GM11168 (cell line): Measurements from ENCODE around the gene PCDH15.

Source experiments
- in situ Hi-C: fragments of 300-500 bp; cut with MboI; formaldehyde crosslinking; loops from one replicate; pipeline ENCODE4 v1.12.0; 2022; ENCODE audit warnings: low sequenced_read_pairs; ENCODE audit not compliant: unreplicated experiment

Gene PCDH15

GRCh38 chr10:54800741-54801421 is at the start of gene PCDH15:
TSS of gene PCDH15 (minus strand) at chr10:54801231. CDS start at chr10:54664262, 136,969 bp downstream.
- in situ Hi-C loops = no loop called here

DNA sequence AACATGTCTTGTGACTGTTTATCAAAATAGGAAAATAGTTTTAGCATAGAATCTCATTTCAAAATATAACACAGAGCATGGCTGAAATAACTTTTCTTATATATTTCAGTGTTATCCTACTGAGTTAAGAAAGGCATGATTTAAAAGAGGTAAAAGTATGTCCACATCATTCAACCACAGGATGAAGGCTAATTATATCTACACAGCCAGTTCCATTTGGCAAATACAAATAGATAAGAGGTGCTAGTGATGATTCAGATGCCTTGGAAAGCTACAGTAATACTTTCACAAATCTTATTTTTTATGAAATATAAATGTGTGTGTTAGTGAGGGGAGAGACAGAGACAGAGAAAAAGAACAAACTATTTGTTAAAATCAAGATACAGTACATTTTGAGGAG is 42.9 kb upstream of the PCDH15 start:
- in situ Hi-C loops = no loop called here

- in situ Hi-C loops = no loop called here
These were observed 42.1 kb upstream of the PCDH15 start for GRCh38 chr10:54843085-54843646.

- in situ Hi-C loops = no loop called here
These were observed 36.4 kb upstream of the PCDH15 start for GRCh38 chr10:54837479-54837878.

- in situ Hi-C loops = no loop called here
These were observed 32.0 kb upstream of the PCDH15 start for GRCh38 chr10:54833029-54833428.

DNA sequence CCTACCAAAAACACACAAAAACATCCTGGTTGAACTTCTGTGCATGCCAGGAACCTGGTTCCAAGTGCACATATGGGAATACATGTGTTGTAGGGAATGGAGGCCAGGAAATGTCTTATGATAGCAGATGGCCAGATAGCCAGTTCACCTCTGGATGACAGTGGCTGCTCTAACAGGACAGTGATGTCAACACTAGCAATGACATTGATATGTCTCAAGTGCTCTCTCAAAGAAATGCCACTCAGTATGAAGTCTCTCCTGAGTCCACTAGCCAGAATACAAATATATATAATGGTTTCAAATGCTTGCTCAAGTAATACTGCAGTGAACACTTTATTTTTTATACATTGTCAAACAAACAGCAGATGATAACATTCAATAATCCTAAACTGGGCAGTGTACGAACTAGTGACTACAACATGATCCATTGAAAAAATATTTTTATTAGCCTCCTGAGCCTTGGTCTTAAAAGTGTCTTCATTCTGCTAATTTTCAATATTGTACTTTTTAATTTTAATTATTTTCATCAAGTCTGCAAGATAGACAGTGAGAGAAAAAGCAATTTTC is 26.0 kb upstream of the PCDH15 start:
- in situ Hi-C loops = no loop called here

DNA sequence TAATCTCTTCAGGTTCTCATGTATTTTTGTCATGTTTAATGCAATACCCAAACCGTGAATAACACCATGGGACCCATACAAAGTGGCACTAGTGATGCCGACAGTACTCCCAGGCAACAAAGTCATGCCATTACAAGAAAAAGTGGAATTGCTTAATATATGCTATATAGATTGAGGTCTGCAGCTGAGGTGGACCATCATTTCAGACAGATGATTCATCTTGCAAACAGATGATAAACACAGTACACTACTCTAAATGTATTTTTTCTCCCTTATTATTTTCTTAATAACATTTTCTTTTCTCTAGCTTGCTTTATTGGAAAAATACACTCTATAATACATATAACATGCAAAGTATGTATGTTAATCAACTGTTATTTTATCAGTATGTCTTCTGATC is 14.6 kb upstream of the PCDH15 start:
- in situ Hi-C loops = no loop called here

GRCh38 chr10:54808186-54808935 is 7.3 kb upstream of the PCDH15 start:
- in situ Hi-C loops = no loop called here

DNA sequence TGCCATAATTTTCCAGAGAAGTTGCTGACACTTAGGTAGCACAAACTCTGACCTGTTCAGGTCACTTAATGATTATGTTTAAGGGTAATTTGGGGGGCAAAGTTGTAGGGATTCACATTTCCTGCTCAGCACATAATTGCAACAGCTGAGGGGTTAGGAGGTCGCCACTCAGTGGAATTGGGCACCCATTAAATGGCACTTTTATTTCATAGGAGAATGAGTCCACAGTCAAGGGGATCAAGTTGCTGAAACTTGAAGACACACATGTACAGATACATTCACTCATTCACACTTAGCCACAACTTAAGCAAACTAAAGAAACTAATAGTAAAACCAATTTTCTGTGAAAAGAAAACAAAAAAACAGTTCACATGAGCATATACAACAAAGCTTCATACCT is 1.5 kb downstream of the PCDH15 start:
- in situ Hi-C loops = no loop called here

GRCh38 chr10:54797636-54798321 is 3.3 kb downstream of the PCDH15 start:
- in situ Hi-C loops = no loop called here

GRCh38 chr10:54796881-54797280 is 4.2 kb downstream of the PCDH15 start:
- in situ Hi-C loops = no loop called here

DNA sequence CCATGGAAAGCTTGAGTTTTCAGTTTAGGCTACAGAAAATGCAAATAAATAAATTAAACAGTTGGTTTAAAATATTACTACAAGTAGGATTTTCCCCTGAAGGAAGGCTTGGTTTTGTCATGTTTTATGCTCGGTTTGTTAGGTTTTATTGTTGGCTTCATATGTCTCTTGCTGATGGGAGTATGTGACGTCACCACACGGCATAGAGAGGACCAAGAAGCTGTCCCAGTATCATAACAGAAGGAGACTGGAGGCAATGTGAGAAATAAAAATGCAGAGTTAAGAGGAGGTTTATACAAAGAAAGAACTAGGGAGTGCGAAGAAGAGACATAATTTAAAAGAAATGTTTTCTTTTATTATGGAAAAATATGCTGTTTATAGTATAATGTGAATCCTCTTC is 24.4 kb downstream of the PCDH15 start:
- in situ Hi-C loops = no loop called here

DNA sequence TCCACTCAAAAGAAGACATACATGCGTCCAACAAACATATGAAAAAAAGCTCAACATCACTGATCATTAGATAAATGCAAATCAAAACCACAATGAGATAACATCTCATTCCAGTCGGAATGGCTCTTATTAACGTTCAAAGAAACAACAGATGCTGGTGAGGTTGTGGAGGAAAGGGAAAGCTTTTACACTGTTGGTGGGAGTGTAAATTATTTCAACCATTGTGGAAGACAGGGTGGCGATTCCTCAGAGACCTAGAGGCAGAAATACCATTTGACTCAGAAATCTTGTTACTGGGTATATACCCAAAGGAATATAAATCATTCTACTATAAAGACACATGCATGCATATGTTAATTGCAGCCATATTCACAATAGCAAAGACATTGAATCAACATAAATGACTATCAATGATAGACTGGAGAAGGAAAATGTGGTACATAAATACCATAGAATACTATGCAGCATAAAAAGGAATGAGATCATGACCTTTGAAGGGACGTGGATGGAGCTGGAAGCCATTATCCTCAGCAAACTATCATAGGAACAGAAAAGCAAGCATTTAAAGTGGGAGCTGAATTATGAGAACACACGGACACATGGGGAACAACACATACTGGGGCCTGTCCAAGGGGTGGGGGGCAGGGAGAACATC is 28.4 kb downstream of the PCDH15 start:
- in situ Hi-C loops = no loop called here

GRCh38 chr10:54769051-54769450 is 32.0 kb downstream of the PCDH15 start:
- in situ Hi-C loops = no loop called here

- in situ Hi-C loops = no loop called here
These were observed 42.2 kb downstream of the PCDH15 start for GRCh38 chr10:54758791-54759190.

DNA sequence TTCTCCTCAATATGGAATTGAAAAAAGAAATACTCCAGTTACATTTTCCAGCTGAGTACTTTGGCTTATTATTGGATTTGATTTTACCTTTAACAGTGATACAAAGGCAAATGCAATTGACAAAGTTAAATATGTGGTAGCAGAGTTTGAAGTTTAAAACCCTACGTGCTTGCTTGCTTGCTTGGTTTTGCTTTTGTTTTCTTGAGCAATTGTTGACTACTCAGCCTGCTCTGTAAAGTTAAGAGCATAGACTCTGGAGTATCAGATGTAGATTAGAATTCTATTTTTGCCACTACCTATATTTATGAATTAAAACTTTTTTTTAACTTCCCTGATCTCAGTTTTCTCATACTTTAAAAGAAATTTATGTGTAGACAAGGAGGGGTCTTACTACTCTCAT is 51.4 kb downstream of the PCDH15 start:
- in situ Hi-C loops = no loop called here

GRCh38 chr10:54745436-54745835 is 55.6 kb downstream of the PCDH15 start:
- in situ Hi-C loops = no loop called here

DNA sequence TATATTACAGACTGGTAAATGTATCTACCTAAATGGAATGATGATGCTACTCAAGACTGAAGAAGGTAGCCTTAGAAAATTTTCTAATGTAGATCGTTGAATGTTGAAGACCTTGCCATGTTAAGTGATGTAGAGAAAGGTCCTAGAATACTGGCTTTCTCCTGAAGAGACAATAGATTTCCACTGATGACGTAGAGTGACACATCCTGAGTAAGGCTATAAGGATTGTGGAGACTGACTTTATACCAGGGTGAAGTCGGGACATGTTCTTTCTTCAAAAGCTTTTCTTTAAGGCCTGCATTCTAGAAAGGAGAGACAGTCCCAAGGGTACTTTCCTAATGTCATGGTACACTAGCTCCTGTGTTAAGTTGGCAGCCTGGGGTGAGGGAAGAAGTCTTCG is 58.6 kb downstream of the PCDH15 start:
- in situ Hi-C loops = no loop called here

GRCh38 chr10:54728511-54728910 is 72.5 kb downstream of the PCDH15 start:
- in situ Hi-C loops = no loop called here

GRCh38 chr10:54722075-54722474 is 79.0 kb downstream of the PCDH15 start:
- in situ Hi-C loops = no loop called here
